Heart left ventricle (tissue), 16 donors: ENCODE measurements around the gene ZNF618. TPM values are rescaled to one million over a fixed set of nuclear protein-coding genes. Genes with fewer than 3 reads are reported as not detected.

Source experiments
- ATAC-seq, 4 donors: fragments of 200-7000 bp; cut with Tn5 transposase; one replicate each; pipeline ENCODE4 v1.9.1; 2020 to 2022; ENCODE audit warnings: moderate library complexity in 4 of 4, mild to moderate bottlenecking in 3 of 4, moderate number of reproducible peaks in 1 of 4
- DNase-seq, 5 donors: peaks; one replicate each; pipeline ENCODE4 v3.0.0-alpha.2; 2020
- H3K27ac ChIP-seq, 12 donors: fragments of 200-600 bp; sonication (generic) in 4 of 12; one replicate each; pipeline versions ENCODE4 v1.5.0 to v1.8.0; 2016 to 2022; ENCODE audit warnings: mild to moderate bottlenecking in 2 of 12
- H3K27me3 ChIP-seq, 9 donors: fragments of 200-600 bp; sonication (generic) in 2 of 9; one replicate each; pipeline versions ENCODE4 v1.5.1 to v1.8.0; 2016 to 2022; ENCODE audit warnings: mild to moderate bottlenecking in 3 of 9
- H3K36me3 ChIP-seq, 9 donors: fragments of 200-600 bp; sonication (generic) in 2 of 9; one replicate each; pipeline versions ENCODE4 v1.5.0 to v1.8.0; 2018 to 2022; ENCODE audit warnings: mild to moderate bottlenecking in 2 of 9
- H3K4me1 ChIP-seq, 12 donors: fragments of 200-600 bp; sonication (generic) in 4 of 12; one replicate each; pipeline versions ENCODE4 v1.5.0 to v1.8.0; 2016 to 2022; ENCODE audit warnings: mild to moderate bottlenecking in 3 of 12
- H3K4me3 ChIP-seq, 12 donors: fragments of 200-600 bp; sonication (generic) in 4 of 12; one replicate each; pipeline versions ENCODE4 v1.5.0 to v1.8.0; 2017 to 2022; ENCODE audit warnings: mild to moderate bottlenecking in 9 of 12, moderate library complexity in 4 of 12
- H3K9me3 ChIP-seq, 12 donors: fragments of 200-600 bp; sonication (generic) in 4 of 12; one replicate each; pipeline versions ENCODE4 v1.5.0 to v1.8.0; 2016 to 2022; ENCODE audit warnings: mild to moderate bottlenecking in 1 of 12
- CTCF ChIP-seq, 12 donors: fragments of 200-600 bp; sonication (generic) in 4 of 12; IDR thresholded peaks; one replicate each; pipeline versions ENCODE4 v1.5.0 to v1.8.0; 2018 to 2022; ENCODE audit warnings: antibody characterized with exemption in 12 of 12, mild to moderate bottlenecking in 5 of 12
- POLR2A ChIP-seq, 2 donors: fragments of 450-650 bp; IDR thresholded peaks; one replicate each; pipeline ENCODE4 v1.6.1; 2017; ENCODE audit warnings: antibody characterized with exemption in 2 of 2, mild to moderate bottlenecking in 2 of 2, moderate library complexity in 2 of 2
- WGBS, 4 donors: extraction: QIAGEN DNeasy Blood & Tissue Kit in 2 of 4; methylation state at CpG; one replicate each; pipeline versions ENCODE4 v1.1.5 to v1.1.7; 2013 to 2018; 5-methylcytosine and 5-hydroxymethylcytosine counted together
- intact Hi-C, 10 donors: fragments of 100-400 bp; cut with DNase I; formaldehyde crosslinking; loops; one replicate each; pipeline versions ENCODE4 v1.11.1 to v1.14.2; 2022
- polyA plus RNA-seq, 2 donors: library from polyadenylated mRNA; stranded (reverse); fragments of 200-250 nt; gene quantifications; one replicate each; pipeline ENCODE4 v1.2.3, GENCODE V29; 2013
- total RNA-seq, 9 donors: library from RNA; depleted of rRNA in 2 of 9; stranded (reverse); fragments of >200 nt in 2 of 9; fragmentation: NEBNext Ultra II Directional in 3 of 9; extraction: Animal tissue kit (Norgen Biotek cat#: 25700) in 3 of 9; gene quantifications; one replicate each; pipeline versions ENCODE4 v1.1.0 to v1.2.4, GENCODE V29; 2016 to 2023
- donor health status: ischemic (EF 13 %, LVEDD 7.1; RV severe dilation, severe dysfunction).
- donor health status: healthy with polysubstance abuse.
- donor health status: DM: no; HTN: yes; CAD: no.
- donor health status: DM: no; HTN: no; CAD: no.
- donor health status: ischemic (EF 25% LVEDD 6.9; RV normal size, moderate dysfunction).
- donor health status: ischemic (EF 25% LVEDD 5.7; RV mildly dilated, moderate dysfunction).
- donor health status: healthy.
- donor health status: DM: yes; HTN: yes; CAD: no.
- donor health status: ischemic (EF 35%, LVEDD 5.7; RV mildly dilated, moderate dysfunction).
- donor health status: nonischemic (EF 11% LVEDD 7.7; RV severe dilation, severe dysfunction).
- donor health status: DM: yes; HTN: yes; CAD: no.
- donor health status: PGD.
- donor health status: ischemic (EF 29% LVEDD 5.4; RV normal size, mild dysfunction).
- donor health status: nonischemic (EF 23%, LVEDD 6.1; RV moderate dilation, normal function).

Gene ZNF618
- total and polyA plus RNA-seq, 11 donors: 0.81 to 4.2 (median 1.7) TPM

GRCh38 chr9:114002271-114002985 is 126.3 kb downstream of the ZNF618 start:
- H3K27me3 ChIP-seq: no peaks in the 10 kb centered on the region
- intact Hi-C loops: loop anchor here in 2 of 10 donors (5.0 to 10.0 kb wide), 2 partner anchors 62 to 125 kb away; partner anchors contain the start of gene ZNF618 (in 1 of the 2)
- DNase-seq (peak in 1 of 5 donors; percentile 15), ATAC-seq (peak in 1 of 4 donors; percentile 5)
- H3K4me1 ChIP-seq: peaks cover 0 to 36% (median 18%) of the 10 kb centered on the region in 12 donors
- no peak overlapping the region for H3K4me3 ChIP-seq
- TF ChIP-seq POLR2A (IDR thresholded peaks at IDR 0.05) (no peak), CTCF (IDR thresholded peaks at IDR 0.05) (no peak)
- no peak overlapping the region for H3K27ac ChIP-seq
- peaks cover 0 to 4% (median 0%) of the 10 kb centered on the region in 12 donors for H3K9me3 ChIP-seq
- WGBS, 4 donors: 90 to 93% (median 91%) methylated on average over 12 to 14 of the region's 14 CpGs
- peaks cover 0 to 14% (median 0%) of the 10 kb centered on the region in 9 donors for H3K36me3 ChIP-seq

- H3K9me3 ChIP-seq: peaks cover 0 to 4% (median 0%) of the 10 kb centered on the region in 12 donors
- peaks cover 0 to 32% (median 18%) of the 10 kb centered on the region in 12 donors for H3K4me1 ChIP-seq
- WGBS, 4 donors: 88 to 95% (median 92%) methylated on average over 3 to 5 of the region's 5 CpGs
- no peak overlapping the region for H3K4me3 ChIP-seq
- H3K27me3 ChIP-seq: no peaks in the 10 kb centered on the region
- peak in 1 of 5 donors; percentile 9 for DNase-seq
- peak overlapping the region in 2 of 12 donors; percentile 81 to 85 for H3K27ac ChIP-seq
- peaks cover 0 to 19% (median 0%) of the 10 kb centered on the region in 9 donors for H3K36me3 ChIP-seq
- TF ChIP-seq CTCF (IDR thresholded peaks at IDR 0.05) (no peak), POLR2A (IDR thresholded peaks at IDR 0.05) (no peak)
- no peak for ATAC-seq
- intact Hi-C loops: loop anchor here in 2 of 10 donors (5.0 to 10.0 kb wide), 2 partner anchors 62 to 126 kb away; partner anchors contain the start of gene ZNF618 (in 1 of the 2)
These were observed 126.9 kb downstream of the ZNF618 start for GRCh38 chr9:114002986-114003350.

GRCh38 chr9:114003351-114003750 is 127.2 kb downstream of the ZNF618 start:
- H3K4me1 ChIP-seq: peaks cover 0 to 28% (median 18%) of the 10 kb centered on the region in 12 donors
- no peak for DNase-seq
- TF ChIP-seq POLR2A (IDR thresholded peaks at IDR 0.05): no peak
- TF ChIP-seq CTCF (IDR thresholded peaks at IDR 0.05): no peak
- peak overlapping the region in 7 of 12 donors; percentile 59 to 85 (median 79) for H3K27ac ChIP-seq
- intact Hi-C loops: loop anchor here in 2 of 10 donors (5.0 to 10.0 kb wide), 2 partner anchors 61 to 126 kb away; partner anchors contain the start of gene ZNF618 (in 1 of the 2)
- ATAC-seq: no peak
- 79 to 92% (median 83%) methylated on average over 7 of the region's 7 CpGs for WGBS, 4 donors
- H3K9me3 ChIP-seq: peaks cover 0 to 4% (median 0%) of the 10 kb centered on the region in 12 donors
- H3K27me3 ChIP-seq: no peaks in the 10 kb centered on the region
- H3K36me3 ChIP-seq: peaks cover 0 to 22% (median 0%) of the 10 kb centered on the region in 9 donors
- no peak overlapping the region for H3K4me3 ChIP-seq

- Histone ChIP-seq H3K4me1 (peaks cover 0 to 27% (median 18%) of the 10 kb centered on the region in 12 donors), H3K9me3 (peaks cover 0 to 4% (median 0%) of the 10 kb centered on the region in 12 donors), H3K27me3 (no peaks in the 10 kb centered on the region), H3K36me3 (peaks cover 0 to 22% (median 0%) of the 10 kb centered on the region in 9 donors), H3K4me3 (peak overlapping the region in 6 of 12 donors; percentile 6 to 34 (median 22)), H3K27ac (peak overlapping the region; percentile 10 to 85 (median 70))
- DNase-seq (peak in 1 of 5 donors; percentile 10), ATAC-seq (no peak)
- intact Hi-C loops: loop anchor here in 2 of 10 donors (5.0 to 10.0 kb wide), 2 partner anchors 61 to 126 kb away; partner anchors contain the start of gene ZNF618 (in 1 of the 2)
- TF ChIP-seq CTCF (IDR thresholded peaks at IDR 0.05) (no peak), POLR2A (IDR thresholded peaks at IDR 0.05) (no peak)
- WGBS, 4 donors: 23 to 40% (median 26%) methylated on average over 5 of the region's 5 CpGs
These were observed 127.6 kb downstream of the ZNF618 start for GRCh38 chr9:114003758-114004157.
